OCI-LY1 (cell line): ENCODE data around the gene RPA1.

Experiments
- H2AFZ ChIP-seq: fragments of 200-600 bp; sonication (generic), shearing (Covaris generic); 2 replicates; pipeline ENCODE4 v1.6.0; 2014; ENCODE audit warnings: antibody characterized with exemption, mild to moderate bottlenecking, low read length
- H3F3A ChIP-seq: fragments of 200-600 bp; sonication (generic), shearing (Covaris generic); 2 replicates; pipeline ENCODE4 v1.6.0; 2014; ENCODE audit warnings: mild to moderate bottlenecking, antibody characterized with exemption, low read length, moderate library complexity; ENCODE audit not compliant: insufficient read depth
- H3K27ac ChIP-seq: fragments of 200-600 bp; sonication (generic); 2 replicates; pipeline ENCODE4 v1.5.1; 2014; ENCODE audit warnings: low read length, mixed run types, mild to moderate bottlenecking, low read depth; ENCODE audit not compliant: poor library complexity, severe bottlenecking
- H3K27me3 ChIP-seq: fragments of 200-600 bp; sonication (generic); 2 replicates; pipeline ENCODE4 v1.6.0; 2014; ENCODE audit warnings: antibody characterized with exemption, mild to moderate bottlenecking, low read length, moderate library complexity; ENCODE audit not compliant: insufficient read depth
- H3K36me3 ChIP-seq: fragments of 200-600 bp; sonication (generic); 2 replicates; pipeline ENCODE4 v1.6.1; 2014; ENCODE audit warnings: mild to moderate bottlenecking, antibody characterized with exemption, low read length, moderate library complexity, mixed read lengths; ENCODE audit not compliant: insufficient read depth
- H3K4me1 ChIP-seq: fragments of 200-600 bp; sonication (generic); 2 replicates; pipeline ENCODE4 v1.5.1; 2014; ENCODE audit warnings: mild to moderate bottlenecking, low read length, moderate library complexity; ENCODE audit not compliant: insufficient read depth, severe bottlenecking
- H3K4me2 ChIP-seq: fragments of 200-600 bp; sonication (generic), shearing (Covaris generic); 2 replicates; pipeline ENCODE4 v1.6.1; 2014; ENCODE audit warnings: low read length
- H3K4me3 ChIP-seq: fragments of 200-600 bp; sonication (generic); 2 replicates; pipeline ENCODE4 v1.5.1; 2014; ENCODE audit warnings: low read length, low read depth, mild to moderate bottlenecking, mixed read lengths; ENCODE audit not compliant: poor library complexity, severe bottlenecking
- H3K79me2 ChIP-seq: fragments of 200-600 bp; shearing (Covaris generic); 2 replicates; pipeline ENCODE4 v1.6.1; 2016; ENCODE audit warnings: mixed run types, low read length, mixed read lengths; ENCODE audit not compliant: insufficient read depth
- H3K9ac ChIP-seq: fragments of 200-600 bp; sonication (generic), shearing (Covaris generic); 2 replicates; pipeline ENCODE4 v1.6.1; 2014; ENCODE audit warnings: mild to moderate bottlenecking, low read length, mixed read lengths
- H3K9me2 ChIP-seq: fragments of 200-600 bp; sonication (generic), shearing (Covaris generic); 2 replicates; pipeline ENCODE4 v1.6.1; 2014; ENCODE audit warnings: low read depth, mild to moderate bottlenecking, low read length, mixed read lengths
- H3K9me3 ChIP-seq: fragments of 200-600 bp; shearing (Covaris generic); 2 replicates; pipeline ENCODE4 v1.6.1; 2014; ENCODE audit warnings: low read length, mixed read lengths
- H4K20me1 ChIP-seq: fragments of 200-600 bp; sonication (generic), shearing (Covaris generic); 2 replicates; pipeline ENCODE4 v1.6.0; 2016; ENCODE audit warnings: mild to moderate bottlenecking, low read length; ENCODE audit not compliant: insufficient read depth
- EZH2 ChIP-seq: fragments of 200-600 bp; sonication (generic), shearing (Covaris generic); IDR thresholded peaks from 2 replicates; pipeline ENCODE4 v1.8.0; 2017; ENCODE audit warnings: borderline replicate concordance, mixed run types, mild to moderate bottlenecking, antibody characterized with exemption, low read length, moderate library complexity, mixed read lengths
- TF ChIP-seq, protein P1 (sequence below): fragments of 200-600 bp; sonication (generic), shearing (Covaris generic); IDR thresholded peaks from 2 replicates; pipeline ENCODE4 v1.5.1; 2017; ENCODE audit warnings: mild to moderate bottlenecking, antibody characterized with exemption, low read length, moderate library complexity, mixed read lengths

The RPA1 gene

GRCh38 chr17:1829592-1830257 lies at the start of gene RPA1, which contains the start of gene SMYD4:
Gene RPA1 (plus strand): TSS chr17:1830005. CDS start chr17:1830094, 89 bp downstream.
Gene SMYD4 (minus strand): TSS chr17:1829902. CDS start chr17:1827994, 1,908 bp downstream.
- Histone ChIP-seq H3K36me3 (peaks cover 48% of the 10 kb centered on the region), H3K79me2 (peaks cover 50% of the 10 kb centered on the region), H3K27ac (peak within 1 kb of the TSS; percentile 59), H3K27me3 (no peaks in the 10 kb centered on the region), H3K9me3 (no peaks in the 10 kb centered on the region), H3K4me2 (peak within 1 kb of the TSS; percentile 97), H3K9ac (peak within 1 kb of the TSS; percentile 94), H3F3A (no peaks in the 10 kb centered on the region), H3K4me3 (peak within 1 kb of the TSS; percentile 94), H3K9me2 (no peaks in the 10 kb centered on the region), H2AFZ (no peak within 1 kb of the TSS), H3K4me1 (peaks cover 57% of the 10 kb centered on the region), H4K20me1 (no peaks in the 10 kb centered on the region)
- no peak for TF ChIP-seq EZH2
- TF ChIP-seq, protein P1, sequence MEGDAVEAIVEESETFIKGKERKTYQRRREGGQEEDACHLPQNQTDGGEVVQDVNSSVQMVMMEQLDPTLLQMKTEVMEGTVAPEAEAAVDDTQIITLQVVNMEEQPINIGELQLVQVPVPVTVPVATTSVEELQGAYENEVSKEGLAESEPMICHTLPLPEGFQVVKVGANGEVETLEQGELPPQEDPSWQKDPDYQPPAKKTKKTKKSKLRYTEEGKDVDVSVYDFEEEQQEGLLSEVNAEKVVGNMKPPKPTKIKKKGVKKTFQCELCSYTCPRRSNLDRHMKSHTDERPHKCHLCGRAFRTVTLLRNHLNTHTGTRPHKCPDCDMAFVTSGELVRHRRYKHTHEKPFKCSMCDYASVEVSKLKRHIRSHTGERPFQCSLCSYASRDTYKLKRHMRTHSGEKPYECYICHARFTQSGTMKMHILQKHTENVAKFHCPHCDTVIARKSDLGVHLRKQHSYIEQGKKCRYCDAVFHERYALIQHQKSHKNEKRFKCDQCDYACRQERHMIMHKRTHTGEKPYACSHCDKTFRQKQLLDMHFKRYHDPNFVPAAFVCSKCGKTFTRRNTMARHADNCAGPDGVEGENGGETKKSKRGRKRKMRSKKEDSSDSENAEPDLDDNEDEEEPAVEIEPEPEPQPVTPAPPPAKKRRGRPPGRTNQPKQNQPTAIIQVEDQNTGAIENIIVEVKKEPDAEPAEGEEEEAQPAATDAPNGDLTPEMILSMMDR: no peak

GRCh38 chr17:1782171-1782567 lies 47.6 kb upstream of the RPA1 start:
- Histone ChIP-seq H3K27ac (peak overlapping the region; percentile 30), H3K9me3 (no peaks in the 10 kb centered on the region)

GRCh38 chr17:1783271-1783670 lies 46.5 kb upstream of the RPA1 start:
- Histone ChIP-seq H3F3A (no peaks in the 10 kb centered on the region), H3K4me3 (no peak overlapping the region), H3K36me3 (peaks cover 87% of the 10 kb centered on the region)

More at GRCh38 chr17:1782171-1782567, 47.6 kb upstream of the RPA1 start:
- Histone ChIP-seq H3K36me3 (peaks cover 87% of the 10 kb centered on the region), H3K27me3 (no peaks in the 10 kb centered on the region), H4K20me1 (no peaks in the 10 kb centered on the region), H3K79me2 (no peaks in the 10 kb centered on the region), H2AFZ (no peak overlapping the region), H3K4me2 (no peak overlapping the region), H3K9ac (no peak overlapping the region), H3F3A (no peaks in the 10 kb centered on the region), H3K4me1 (peaks cover 21% of the 10 kb centered on the region), H3K9me2 (no peaks in the 10 kb centered on the region), H3K4me3 (no peak overlapping the region)
- TF ChIP-seq, protein P1: no peak
- TF ChIP-seq EZH2: no peak

More at GRCh38 chr17:1783271-1783670, 46.5 kb upstream of the RPA1 start:
- no peaks in the 10 kb centered on the region for H4K20me1 ChIP-seq
- no peaks in the 10 kb centered on the region for H3K9me2 ChIP-seq
- H3K4me2 ChIP-seq: no peak overlapping the region
- no peaks in the 10 kb centered on the region for H3K9me3 ChIP-seq
- H3K79me2 ChIP-seq: no peaks in the 10 kb centered on the region
- H3K9ac ChIP-seq: no peak overlapping the region; the same call in 1 of the 2 replicates
- no peaks in the 10 kb centered on the region for H3K27me3 ChIP-seq
- peak overlapping the region; percentile 30 for H3K27ac ChIP-seq
- no peak overlapping the region for H2AFZ ChIP-seq
- TF ChIP-seq, protein P1: no peak
- TF ChIP-seq EZH2: no peak
- H3K4me1 ChIP-seq: peaks cover 21% of the 10 kb centered on the region
